ENCODE results near the gene TMEM184B.
"Not testable (repeated sequence)": the region's sequence is repeated elsewhere in the genome, so short reads cannot be mapped to it uniquely, and the experiment has no call there.

Gene TMEM184B

DNA sequence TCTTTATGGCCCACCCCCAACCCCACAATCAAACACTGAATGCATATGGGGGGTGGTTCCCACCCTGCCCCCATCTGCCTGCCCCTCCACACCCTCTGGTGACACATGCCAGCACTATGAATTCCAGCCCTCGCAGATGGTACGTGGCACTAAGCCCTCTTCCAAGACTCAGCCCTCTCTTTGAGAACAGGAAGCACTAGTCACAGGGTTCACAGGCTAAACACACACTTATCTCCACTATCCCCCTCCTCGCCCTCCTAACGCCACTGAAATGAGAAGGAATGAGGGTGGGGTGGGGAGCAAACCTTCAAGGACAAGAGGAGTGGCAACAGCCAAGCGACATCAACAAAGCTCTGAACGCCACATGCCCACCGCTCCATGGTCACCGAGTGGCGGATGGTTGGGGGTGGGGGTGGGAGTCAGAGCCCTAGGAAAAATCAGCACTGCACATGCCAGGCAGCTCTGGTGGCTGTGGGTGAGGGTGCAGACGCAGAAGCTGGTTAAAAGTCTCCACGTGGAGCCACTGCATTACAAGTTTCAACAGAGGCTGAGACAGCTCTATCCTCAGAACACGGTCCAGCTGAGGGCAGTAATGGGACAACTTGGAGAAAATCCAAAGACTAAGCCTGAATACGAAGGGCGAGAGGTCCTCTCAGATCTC lies 33.6 kb downstream of the TMEM184B start:
- H3K4me3 ChIP-seq (ENCODE audit: low read length), result no peak overlapping the region
- no peak for TF ChIP-seq ZNF274 (IDR thresholded peaks at IDR 0.05; ENCODE audit: low read depth, low read length)

DNA sequence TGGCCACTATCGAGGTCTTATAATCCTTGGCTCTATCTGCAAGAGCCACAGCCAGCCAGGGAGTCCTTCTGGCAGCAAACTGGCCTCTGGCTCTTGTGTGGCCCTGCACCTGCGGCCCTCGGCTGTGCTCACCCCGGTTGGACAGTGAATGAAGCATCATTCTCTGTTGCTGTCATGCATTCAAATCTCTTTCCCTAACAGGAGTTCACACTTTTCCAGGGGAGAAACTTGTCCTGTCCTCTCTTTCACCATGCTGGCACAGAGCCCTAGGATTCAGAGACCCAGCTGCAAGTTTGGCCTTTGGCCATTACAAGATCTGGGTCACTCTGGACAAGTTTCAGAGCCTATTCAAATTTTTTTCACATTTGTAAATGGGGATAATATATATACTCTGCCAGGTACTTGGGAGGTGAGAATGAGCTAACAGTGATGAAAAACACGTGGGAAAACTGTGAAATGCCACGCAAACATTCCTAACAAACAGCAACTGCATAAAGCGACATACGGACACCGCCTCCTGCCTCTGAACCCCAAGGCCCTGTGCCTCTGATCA lies 34.2 kb downstream of the TMEM184B start:
- TF ChIP-seq ZNF274 (IDR thresholded peaks at IDR 0.05; ENCODE audit: low read depth, low read length), result no peak

DNA sequence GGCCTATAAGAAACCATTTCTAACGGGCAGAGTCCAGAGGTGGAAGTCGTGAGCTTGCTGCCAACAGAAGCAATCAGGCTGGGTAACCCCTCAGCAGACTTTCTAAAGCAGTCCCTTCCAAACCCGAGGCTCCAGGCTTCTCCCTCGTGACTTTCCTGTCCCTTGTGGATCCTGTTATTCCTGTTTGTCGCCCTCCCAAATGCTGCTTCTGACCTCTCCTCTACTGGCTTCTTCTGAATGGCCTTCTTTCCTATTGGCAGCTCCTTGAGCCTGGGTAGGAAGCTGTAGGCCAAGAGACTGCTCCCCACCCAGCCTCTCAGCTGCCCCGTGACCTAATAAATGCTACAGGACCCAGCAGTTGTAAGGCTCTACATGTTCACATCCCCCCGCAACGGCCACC lies 36.0 kb downstream of the TMEM184B start:
- no peak for TF ChIP-seq ZNF274 (IDR thresholded peaks at IDR 0.05; ENCODE audit: low read depth, low read length)
- H3K4me3 ChIP-seq (ENCODE audit: low read length), result no peak overlapping the region

More for the DNA sequence above, 34.2 kb downstream of the TMEM184B start:
- H3K4me3 ChIP-seq (ENCODE audit: low read length), result no peak overlapping the region

DNA sequence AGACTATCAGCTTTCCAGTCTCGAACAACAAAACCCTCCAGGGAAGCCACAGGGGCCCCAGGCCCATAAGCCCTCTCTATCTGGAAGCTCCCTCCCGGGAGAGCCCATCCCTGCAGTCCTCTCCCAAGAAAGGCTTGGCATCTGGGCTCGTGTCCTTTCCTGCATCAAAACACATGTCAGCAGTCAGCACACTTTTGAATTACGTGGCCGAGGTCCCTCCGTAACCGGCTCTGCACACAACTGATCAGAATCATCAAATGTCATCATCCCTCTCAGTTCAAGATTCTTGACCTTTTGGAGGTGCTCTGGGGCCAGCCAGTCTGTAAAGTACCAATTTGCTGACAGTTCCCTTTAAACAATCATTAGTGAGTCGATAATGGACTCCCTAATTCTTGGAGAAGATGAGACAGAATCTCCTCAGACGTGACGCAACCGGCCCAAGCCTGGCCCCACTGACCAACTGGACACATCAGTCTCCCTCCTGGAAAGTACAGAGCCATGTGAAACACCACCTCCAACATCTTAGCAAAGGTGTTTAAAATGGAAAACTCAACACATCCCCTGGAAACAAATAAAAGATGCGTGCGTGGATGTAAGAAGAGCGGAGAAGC lies 37.5 kb downstream of the TMEM184B start:
- H3K4me3 ChIP-seq (ENCODE audit: low read length), result no peak overlapping the region
- TF ChIP-seq ZNF274 (IDR thresholded peaks at IDR 0.05; ENCODE audit: low read depth, low read length), result no peak

DNA sequence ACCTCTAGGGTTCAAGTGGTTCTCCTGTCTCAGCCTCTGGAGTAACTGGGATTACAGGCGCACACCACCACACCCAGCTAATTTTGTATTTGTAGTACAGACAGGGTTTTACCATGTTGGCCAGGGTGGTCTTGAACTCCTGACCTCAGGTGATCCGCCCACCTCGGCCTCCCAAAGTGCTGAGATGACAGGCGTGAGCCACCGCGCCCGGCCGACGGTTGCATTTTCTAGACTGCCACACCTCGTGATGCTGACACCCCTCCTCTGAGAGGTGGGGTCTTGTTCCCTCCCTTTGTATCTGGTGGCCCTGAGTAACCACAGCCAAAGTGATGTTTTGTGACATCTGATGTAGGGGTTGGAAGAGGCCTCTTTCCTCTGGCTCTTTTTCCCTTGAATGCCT lies 39.0 kb downstream of the TMEM184B start:
- not testable (repeated sequence) for H3K4me3 ChIP-seq (ENCODE audit: low read length)

DNA sequence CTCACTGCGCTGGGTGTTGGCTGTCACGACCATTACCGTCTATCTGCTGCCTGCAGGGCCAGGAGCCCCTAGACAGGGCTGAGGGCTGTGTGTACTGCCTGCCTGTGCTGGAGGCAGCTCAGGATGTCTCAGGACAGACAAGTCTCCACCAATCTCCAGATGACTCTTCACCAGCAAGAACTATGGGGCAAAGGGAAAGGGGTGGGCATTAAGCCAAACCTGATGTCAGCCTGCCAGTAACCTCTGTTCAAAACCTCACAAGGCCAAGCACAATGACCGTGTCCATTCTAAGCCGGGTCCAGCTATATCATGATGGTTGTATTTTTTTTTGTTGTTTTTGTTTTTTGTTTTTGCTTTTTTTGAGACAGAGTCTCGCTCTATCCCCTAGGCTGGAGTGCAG lies 39.4 kb downstream of the TMEM184B start:
- TF ChIP-seq ZNF274 (IDR thresholded peaks at IDR 0.05; ENCODE audit: low read depth, low read length), result no peak

DNA sequence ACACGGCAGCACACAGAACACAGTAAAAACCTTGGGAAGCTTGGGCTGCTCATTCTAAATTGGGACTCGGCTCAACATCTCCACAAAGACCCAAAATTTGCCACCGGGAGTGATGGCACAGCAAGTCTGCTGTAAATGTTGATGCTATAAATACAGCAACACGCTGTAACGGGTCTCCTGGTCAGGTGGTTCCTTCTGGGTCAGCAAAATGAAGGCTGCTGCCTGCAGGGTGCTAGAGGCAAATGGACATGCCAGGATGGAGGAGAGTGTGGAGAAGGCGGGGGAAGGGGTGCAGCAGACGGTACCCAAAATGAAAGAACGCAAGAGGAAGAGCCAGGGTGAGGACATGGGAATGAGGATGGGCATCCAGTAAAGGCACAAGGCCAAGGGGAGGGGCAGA lies 40.6 kb downstream of the TMEM184B start:
- no peak overlapping the region for H3K4me3 ChIP-seq (ENCODE audit: low read length)
- no peak for TF ChIP-seq ZNF274 (IDR thresholded peaks at IDR 0.05; ENCODE audit: low read depth, low read length)

More for the DNA sequence above, 39.4 kb downstream of the TMEM184B start:
- H3K4me3 ChIP-seq (ENCODE audit: low read length), result no peak overlapping the region

DNA sequence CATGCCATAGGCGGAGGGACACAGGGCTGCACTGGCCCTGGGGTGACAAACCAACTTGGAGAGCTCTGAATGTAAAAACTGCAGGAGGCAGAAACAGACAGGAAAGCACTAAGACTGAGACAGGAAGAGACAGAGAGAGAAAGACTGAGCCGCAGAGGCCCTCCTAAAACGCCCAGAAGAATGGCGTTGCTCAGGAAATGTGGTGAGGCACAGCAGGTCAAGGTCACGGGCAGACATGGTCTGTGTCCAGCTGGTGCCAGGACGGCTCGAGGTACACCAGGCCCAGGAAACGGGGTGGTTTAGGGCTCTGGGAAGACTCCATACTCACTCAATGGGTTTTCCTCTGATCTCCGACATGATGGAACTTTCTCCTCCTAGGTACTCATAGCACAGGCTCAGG lies 41.9 kb downstream of the TMEM184B start:
- no peak for TF ChIP-seq ZNF274 (IDR thresholded peaks at IDR 0.05; ENCODE audit: low read depth, low read length)
- H3K4me3 ChIP-seq (ENCODE audit: low read length), result no peak overlapping the region

DNA sequence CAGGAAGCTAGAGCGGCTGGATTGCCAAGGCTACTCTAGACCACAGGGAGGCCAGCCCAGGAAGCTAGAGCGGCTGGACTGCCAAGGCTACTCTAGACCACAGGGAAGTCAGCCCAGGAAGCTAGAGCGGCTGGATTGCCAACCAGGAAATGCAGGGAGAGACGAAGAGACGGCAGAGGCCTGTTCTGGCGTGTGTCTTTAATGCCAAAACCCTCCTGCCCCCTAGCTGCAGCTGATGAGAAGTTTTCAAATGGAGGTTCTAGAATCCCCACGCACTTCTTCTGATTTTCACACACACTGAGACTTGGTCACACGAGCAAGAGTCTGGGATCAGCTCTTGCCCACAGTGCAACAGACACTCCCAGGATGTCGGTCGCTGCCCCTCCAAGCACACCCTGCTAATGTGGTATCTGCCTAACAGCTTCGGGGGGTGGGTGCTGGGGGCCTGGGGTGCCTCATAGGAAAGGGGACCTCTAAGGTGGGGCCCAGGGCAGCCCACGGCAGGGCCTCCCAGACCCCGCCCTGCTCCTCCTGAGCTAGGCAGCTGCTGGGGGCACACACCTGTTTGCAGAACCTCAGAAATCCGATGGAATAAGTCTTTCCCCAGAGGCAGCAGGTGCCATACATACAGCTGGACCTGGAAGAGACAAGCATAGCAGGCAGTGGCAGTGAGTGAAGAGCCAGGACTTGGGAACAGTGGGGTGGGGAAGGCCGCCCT lies 42.5 kb downstream of the TMEM184B start:
- H3K4me3 ChIP-seq (ENCODE audit: low read length), result no peak overlapping the region
- TF ChIP-seq ZNF274 (IDR thresholded peaks at IDR 0.05; ENCODE audit: low read depth, low read length), result no peak

DNA sequence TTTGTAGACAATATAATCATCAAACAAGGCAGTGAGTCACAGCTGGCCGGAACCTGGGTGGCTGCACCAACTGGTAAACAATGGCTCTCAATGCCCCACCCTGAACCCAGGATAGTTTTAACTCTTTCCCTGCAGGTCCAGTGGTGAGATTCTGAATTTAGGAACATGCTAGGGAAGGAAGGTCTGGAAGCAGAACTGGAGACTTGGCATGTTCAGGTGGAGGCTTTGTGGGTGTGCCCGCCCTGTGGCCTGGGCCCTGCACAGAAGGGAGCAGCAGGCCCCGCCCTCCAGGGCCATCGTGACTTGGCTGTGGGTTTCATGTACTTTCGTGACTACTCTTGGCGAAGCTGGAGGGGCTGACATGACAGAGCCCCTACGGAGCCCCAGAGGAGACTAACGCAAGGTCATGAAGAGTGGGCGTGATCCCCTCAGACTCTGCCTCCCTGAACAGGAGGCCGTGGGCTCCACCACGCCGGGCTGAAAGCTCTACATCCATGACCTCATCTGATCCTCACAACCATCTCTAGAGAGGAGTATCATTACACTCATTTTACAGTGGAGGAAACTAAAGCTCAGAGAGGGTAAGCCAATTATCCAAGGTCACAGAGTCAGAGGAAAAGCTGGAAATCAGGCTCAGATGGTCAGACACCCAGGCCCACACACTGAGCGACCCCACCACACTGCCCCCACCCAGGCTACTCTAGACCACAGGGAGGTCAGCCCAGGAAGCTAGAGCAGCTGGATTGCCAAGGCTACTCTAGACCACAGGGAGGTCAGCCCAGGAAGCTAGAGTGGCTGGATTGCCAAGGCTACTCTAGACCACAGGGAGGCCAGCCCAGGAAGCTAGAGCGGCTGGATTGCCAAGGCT lies 43.7 kb downstream of the TMEM184B start:
- H3K4me3 ChIP-seq (ENCODE audit: low read length), result no peak overlapping the region
- TF ChIP-seq ZNF274 (IDR thresholded peaks at IDR 0.05; ENCODE audit: low read depth, low read length), result no peak

DNA sequence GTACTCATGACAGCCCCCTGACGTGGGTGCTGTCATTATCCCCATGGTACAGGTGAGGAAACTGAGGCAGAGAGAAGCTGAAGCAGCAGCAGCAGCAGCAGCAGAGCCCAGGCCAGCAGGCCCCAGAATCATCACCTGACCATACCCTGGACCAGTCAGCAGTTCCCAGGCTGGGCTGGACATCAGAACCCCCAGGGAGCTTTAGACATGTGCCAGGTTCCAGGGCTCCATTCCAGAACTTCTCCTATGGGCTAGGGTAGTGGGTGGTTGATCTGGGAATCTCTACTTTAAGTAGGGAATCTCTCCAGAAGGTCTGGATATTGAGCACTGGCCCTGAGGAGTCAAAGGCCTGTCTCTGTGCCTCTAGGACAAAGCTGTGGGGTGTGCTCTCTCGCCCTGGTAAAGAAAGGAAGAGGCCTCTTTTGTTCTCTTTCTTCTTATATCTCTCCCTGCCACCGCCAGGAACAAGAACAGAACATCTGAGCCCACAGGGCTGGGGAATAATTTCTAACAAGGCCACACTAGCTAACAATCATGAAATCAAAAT lies 44.4 kb downstream of the TMEM184B start:
- H3K4me3 ChIP-seq (ENCODE audit: low read length), result no peak overlapping the region
- TF ChIP-seq ZNF274 (IDR thresholded peaks at IDR 0.05; ENCODE audit: low read depth, low read length), result no peak

DNA sequence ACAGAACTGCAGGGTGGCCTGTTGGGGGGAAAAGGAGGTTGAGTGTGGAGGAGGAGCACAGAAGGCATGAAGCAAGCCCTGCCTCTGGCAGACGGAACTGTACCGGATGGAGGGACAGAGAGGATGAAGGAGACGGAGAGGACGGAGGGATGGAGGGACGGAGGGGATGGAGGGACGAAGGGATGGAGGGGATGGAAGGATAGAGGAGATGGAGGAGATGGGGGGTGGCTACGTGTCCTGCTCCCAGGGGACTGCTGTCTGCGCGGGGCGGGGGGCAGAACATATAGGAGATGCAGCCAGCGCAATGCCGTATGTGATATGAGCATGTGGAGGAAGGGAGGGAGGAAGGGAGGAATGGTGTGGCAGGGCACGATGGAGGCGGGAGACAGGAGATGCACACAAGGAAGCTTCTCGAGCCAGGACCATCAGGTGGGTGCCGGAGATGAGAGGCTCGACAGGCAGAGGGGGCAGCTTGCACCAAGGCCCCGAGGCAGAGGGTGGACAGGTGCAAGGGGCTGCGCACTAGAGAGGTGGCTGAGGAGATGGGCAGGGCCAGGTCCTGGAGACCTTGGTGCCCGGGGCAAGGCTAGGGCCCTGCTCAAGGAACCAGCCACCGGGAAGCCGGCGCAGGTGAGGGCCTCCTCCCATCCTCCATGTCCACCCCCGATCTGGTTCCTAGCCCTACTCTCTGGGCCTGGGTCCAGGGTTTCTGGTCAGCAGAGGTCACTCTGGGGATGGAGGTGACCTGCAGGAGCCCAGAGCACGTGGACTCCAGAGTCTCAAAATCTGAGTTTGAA lies 45.8 kb downstream of the TMEM184B start:
- H3K4me3 ChIP-seq (ENCODE audit: low read length), result no peak overlapping the region
- TF ChIP-seq ZNF274 (IDR thresholded peaks at IDR 0.05; ENCODE audit: low read depth, low read length), result no peak
